HG03575 (cell line): Measurements from ENCODE around the gene PLD4.
"Not testable (repeated sequence)": the region's sequence is repeated elsewhere in the genome, so short reads cannot be mapped to it uniquely, and the experiment has no call there.

ENCODE experiments used
- ATAC-seq: cut with Tn5 transposase; IDR thresholded peaks from one replicate; pipeline ENCODE4 v1.9.1; 2021; ENCODE audit not compliant: unreplicated experiment, insufficient number of reproducible peaks, low FRiP score; ENCODE audit errors: extremely low read depth

PLD4 gene

GRCh38 chr14:104947201-104947600 lies 22.5 kb downstream of the PLD4 start:
- not testable (repeated sequence) for ATAC-seq

GRCh38 chr14:104947881-104948735 lies 23.4 kb downstream of the PLD4 start:
- ATAC-seq, result not testable (repeated sequence)

GRCh38 chr14:104948736-104949031 lies 24.0 kb downstream of the PLD4 start:
- no peak for ATAC-seq

GRCh38 chr14:104949406-104949955 lies 24.8 kb downstream of the PLD4 start:
- ATAC-seq, result not testable (repeated sequence)

- ATAC-seq, result no peak
Measured at GRCh38 chr14:104950021-104950420, 25.3 kb downstream of the PLD4 start.

GRCh38 chr14:104950701-104951100 lies 26.0 kb downstream of the PLD4 start:
- ATAC-seq, result not testable (repeated sequence)

- not testable (repeated sequence) for ATAC-seq
Measured at GRCh38 chr14:104951863-104952657, 27.4 kb downstream of the PLD4 start.

- ATAC-seq, result no peak
Measured at GRCh38 chr14:104953097-104953496, 28.4 kb downstream of the PLD4 start.

- no peak for ATAC-seq
Measured at GRCh38 chr14:104953896-104954656, 29.4 kb downstream of the PLD4 start.

GRCh38 chr14:104954746-104955395 lies 30.2 kb downstream of the PLD4 start:
- no peak for ATAC-seq

GRCh38 chr14:104955396-104955770 lies 30.7 kb downstream of the PLD4 start:
- no peak for ATAC-seq

- ATAC-seq, result no peak
Measured at GRCh38 chr14:104956290-104956890, 31.7 kb downstream of the PLD4 start.

- ATAC-seq, result no peak
Measured at GRCh38 chr14:104957146-104958113, 32.8 kb downstream of the PLD4 start.

GRCh38 chr14:104964546-104964945 lies 39.9 kb downstream of the PLD4 start:
- ATAC-seq, result no peak

- ATAC-seq, result no peak
Measured at GRCh38 chr14:104965561-104966231, 41.0 kb downstream of the PLD4 start.

GRCh38 chr14:104966261-104966865 lies 41.7 kb downstream of the PLD4 start:
- no peak for ATAC-seq
